ENCODE measurements around the gene SMTN. TPM values are rescaled to one million over a fixed set of nuclear protein-coding genes. Genes with fewer than 3 reads are reported as not detected.

Gene SMTN
- total RNA-seq, 3 donors from 2014 or later (not counting 1 experiment from before 2014, with no cell fraction given), result 2.1 to 4.3 (median 3.6) TPM

- Histone ChIP-seq H3K27ac (ENCODE audit: low read length) (no peak overlapping the region), H3K4me1 (ENCODE audit: control insufficient read depth, insufficient read depth, low read length) (peaks cover 41% of the 10 kb centered on the region), H3K36me3 (ENCODE audit: control insufficient read depth, insufficient read depth, low read length) (no peaks in the 10 kb centered on the region), H3K9me3 (ENCODE audit: control insufficient read depth, insufficient read depth, low read length) (no peaks in the 10 kb centered on the region), H3K27me3 (ENCODE audit: control insufficient read depth, insufficient read depth, low read length) (no peaks in the 10 kb centered on the region), H3K4me3 (ENCODE audit: low read length) (no peak overlapping the region)
- DNase-seq, result no peak
- Mint-ChIP-seq H3K27ac (no peak overlapping the region), H3K27me3 (ENCODE audit: low read depth in 2 of 2) (no peaks in the 10 kb centered on the region), H3K4me1 (peaks cover 21 to 36% of the 10 kb centered on the region in 2 donors), H3K9me3 (no peaks in the 10 kb centered on the region), H3K4me3 (peak overlapping the region; percentile 40), H3K36me3 (no peaks in the 10 kb centered on the region)
- no peak for TF ChIP-seq CTCF (IDR thresholded peaks at IDR 0.05)
- no peak for ATAC-seq
- intact Hi-C loops (cut with micrococcal nuclease), result loop anchor here (2.0 to 10.0 kb wide), 4 partner anchors 117 to 1389 kb away; partner anchors contain the start of genes FBXO7, MORC2, SLC35E4 and TUG1
- 96% methylated on average over 3 of the region's 3 CpGs for WGBS (ENCODE audit: insufficient coverage)
These were observed 4.8 kb downstream of the SMTN start for GRCh38 chr22:31085928-31086327.

- intact Hi-C loops (cut with micrococcal nuclease), result loop anchor here (10.0 kb wide), 1 partner anchor 1388 kb away; the partner anchor contains the start of gene FBXO7
- Mint-ChIP-seq H3K27me3 (ENCODE audit: low read depth in 2 of 2) (no peaks in the 10 kb centered on the region), H3K9me3 (no peaks in the 10 kb centered on the region), H3K4me1 (peaks cover 12 to 27% of the 10 kb centered on the region in 2 donors), H3K4me3 (peak overlapping the region; percentile 17), H3K27ac (no peak overlapping the region), H3K36me3 (no peaks in the 10 kb centered on the region)
- no peaks in the 10 kb centered on the region for H3K36me3 ChIP-seq (ENCODE audit: control insufficient read depth, insufficient read depth, low read length)
- H3K4me1 ChIP-seq (ENCODE audit: control insufficient read depth, insufficient read depth, low read length), result peaks cover 34% of the 10 kb centered on the region
- ATAC-seq, result no peak
- DNase-seq, result no peak
- H3K27me3 ChIP-seq (ENCODE audit: control insufficient read depth, insufficient read depth, low read length), result no peaks in the 10 kb centered on the region
- H3K4me3 ChIP-seq (ENCODE audit: low read length), result no peak overlapping the region
- 86% methylated on average over 7 of the region's 8 CpGs for WGBS (ENCODE audit: insufficient coverage)
- H3K27ac ChIP-seq (ENCODE audit: low read length), result no peak overlapping the region
- TF ChIP-seq CTCF (IDR thresholded peaks at IDR 0.05), result no peak
- no peaks in the 10 kb centered on the region for H3K9me3 ChIP-seq (ENCODE audit: control insufficient read depth, insufficient read depth, low read length)
These were observed 5.7 kb downstream of the SMTN start for GRCh38 chr22:31086703-31087330.

GRCh38 chr22:31087744-31088215 is 6.7 kb downstream of the SMTN start:
- Histone ChIP-seq H3K9me3 (ENCODE audit: control insufficient read depth, insufficient read depth, low read length) (no peaks in the 10 kb centered on the region), H3K27me3 (ENCODE audit: control insufficient read depth, insufficient read depth, low read length) (no peaks in the 10 kb centered on the region), H3K27ac (ENCODE audit: low read length) (no peak overlapping the region), H3K4me3 (ENCODE audit: low read length) (no peak overlapping the region), H3K4me1 (ENCODE audit: control insufficient read depth, insufficient read depth, low read length) (peaks cover 24% of the 10 kb centered on the region), H3K36me3 (ENCODE audit: control insufficient read depth, insufficient read depth, low read length) (no peaks in the 10 kb centered on the region)
- no peak for ATAC-seq
- Mint-ChIP-seq H3K9me3 (no peaks in the 10 kb centered on the region), H3K4me1 (peaks cover 6 to 18% of the 10 kb centered on the region in 2 donors), H3K4me3 (no peak overlapping the region), H3K36me3 (no peaks in the 10 kb centered on the region), H3K27me3 (ENCODE audit: low read depth in 2 of 2) (no peaks in the 10 kb centered on the region), H3K27ac (no peak overlapping the region)
- TF ChIP-seq CTCF (IDR thresholded peaks at IDR 0.05), result no peak
- intact Hi-C loops (cut with micrococcal nuclease), result loop anchor here (10.0 kb wide), 1 partner anchor 1387 kb away; the partner anchor contains the start of gene FBXO7
- DNase-seq, result no peak
- 97% methylated on average over 21 of the region's 21 CpGs for WGBS (ENCODE audit: insufficient coverage)

Data from natural killer cell (primary cell).